K562 (cell line): ENCODE data around the gene OST4. TPM values are rescaled to one million over a fixed set of nuclear protein-coding genes. Genes with fewer than 3 reads are reported as not detected.

ENCODE experiments used
- HMBOX1 ChIP-seq: sonication (generic); IDR thresholded peaks from 2 replicates; pipeline ENCODE4 v1.6.1; 2016
- HNRNPL ChIP-seq: fragments of 200-400 bp; formaldehyde crosslinking; IDR thresholded peaks from 2 replicates; pipeline ENCODE4 v1.6.1; 2017; ENCODE audit warnings: low read depth, mild to moderate bottlenecking, low read length
- JUN ChIP-seq, 2 experiments: sonication (generic) in 1 of 2; formaldehyde crosslinking in 1 of 2; IDR thresholded peaks; 2 replicates each; pipeline versions ENCODE4 v1.6.1 to v1.8.0; 2012 to 2022; ENCODE audit warnings: borderline replicate concordance in 2 of 2, mild to moderate bottlenecking in 2 of 2, improper control_type of control experiment in 1 of 2, low read depth in 1 of 2, low read length in 1 of 2, missing genetic modification reagents in 1 of 2
- NBN ChIP-seq: fragments of 450-650 bp; IDR thresholded peaks from 2 replicates; pipeline ENCODE4 v1.6.1; 2016; ENCODE audit warnings: low read depth, mild to moderate bottlenecking
- PPARD ChIP-seq: fragments of 250-450 bp; sonication (Bioruptor Pico); IDR thresholded peaks from 2 replicates; pipeline ENCODE4 v1.8.0; 2022; ENCODE audit warnings: inconsistent platforms, mild to moderate bottlenecking, moderate library complexity
- SNIP1 ChIP-seq: fragments of 450-650 bp; IDR thresholded peaks from 2 replicates; pipeline ENCODE4 v1.7.1; 2017; ENCODE audit warnings: low read depth, mild to moderate bottlenecking
- TARDBP ChIP-seq: fragments of 450-650 bp; IDR thresholded peaks from 2 replicates; pipeline ENCODE4 v1.6.1; 2016
- TCF3 ChIP-seq: sonication (generic); formaldehyde crosslinking; IDR thresholded peaks from 2 replicates; pipeline ENCODE4 v1.4.0; 2020; ENCODE audit warnings: mild to moderate bottlenecking, missing genetic modification reagents
- ZNF436 ChIP-seq: fragments of 250-450, 450-650 bp; sonication (Bioruptor Pico); formaldehyde crosslinking; IDR thresholded peaks from 2 replicates; pipeline ENCODE4 v1.7.0; 2020; ENCODE audit warnings: mild to moderate bottlenecking
- polyA plus RNA-seq, 8 experiments: library from polyadenylated mRNA; depleted of rRNA in 4 of 8; stranded (reverse) in 5 of 8; unstranded in 3 of 8; fragments of >200 nt; fragmentation: Nextera tagmentation in 2 of 8; fragmentation: Illumina TruSeq in 1 of 8; extraction: Ambion mirVana in 2 of 8; extraction: Trizol in 1 of 8; gene quantifications; 2 replicates each; pipeline versions ENCODE4 v1.2.1 to v1.2.3, GENCODE V29; 2011 to 2014; ENCODE audit warnings: inconsistent platforms in 1 of 8, missing spikeins in 1 of 8
- total RNA-seq, 7 experiments: library from RNA; depleted of rRNA in 6 of 7; stranded (reverse); fragments of >200 nt in 6 of 7; fragmentation: Illumina TruSeq in 2 of 7; extraction: Trizol in 2 of 7; gene quantifications; 2 replicates each; pipeline versions ENCODE4 v1.2.1 to v1.2.3, GENCODE V29; 2011 to 2021; ENCODE audit warnings: low replicate concordance in 1 of 7
- TF ChIP-seq, protein P1 (sequence below): fragments of 450-650 bp; IDR thresholded peaks from 2 replicates; pipeline ENCODE4 v1.6.1; 2016; ENCODE audit warnings: low read depth
- TF ChIP-seq, protein P2 (sequence below), 2 experiments: fragments of 200-800 bp in 1 of 2; sonication (Bioruptor generic) in 1 of 2; sonication (generic) in 1 of 2; formaldehyde crosslinking in 1 of 2; IDR thresholded peaks in 1 of 2; conservative IDR thresholded peaks in 1 of 2; 2 replicates each; pipeline versions ENCODE4 v1.5.0 to v1.6.1; 2016 to 2020; ENCODE audit warnings: missing compliant biosample characterization in 1 of 2, missing genetic modification characterization in 1 of 2, missing genetic modification reagents in 1 of 2
- TF ChIP-seq, protein P3 (sequence below): fragments of 250-450 bp; sonication (Bioruptor Pico); IDR thresholded peaks from 2 replicates; pipeline ENCODE4 v1.8.0; 2021; ENCODE audit warnings: moderate library complexity, mild to moderate bottlenecking, inconsistent platforms
- TF ChIP-seq, protein P4 (sequence below), 2 experiments: fragments of 250-450 bp in 1 of 2; fragments of 450-650 bp in 1 of 2; sonication (Bioruptor Pico) in 1 of 2; IDR thresholded peaks; 2 replicates each; pipeline versions ENCODE4 v1.6.1 to v1.8.0; 2016 to 2021; ENCODE audit warnings: mild to moderate bottlenecking in 2 of 2, moderate library complexity in 2 of 2, missing compliant biosample characterization in 1 of 2, missing genetic modification characterization in 1 of 2

OST4 gene
- total and polyA plus RNA-seq, 9 of the 15 experiments (the other 6 are each of a cell fraction or from before 2014, with no cell fraction given) = 186 to 1,155 (median 355) TPM

DNA sequence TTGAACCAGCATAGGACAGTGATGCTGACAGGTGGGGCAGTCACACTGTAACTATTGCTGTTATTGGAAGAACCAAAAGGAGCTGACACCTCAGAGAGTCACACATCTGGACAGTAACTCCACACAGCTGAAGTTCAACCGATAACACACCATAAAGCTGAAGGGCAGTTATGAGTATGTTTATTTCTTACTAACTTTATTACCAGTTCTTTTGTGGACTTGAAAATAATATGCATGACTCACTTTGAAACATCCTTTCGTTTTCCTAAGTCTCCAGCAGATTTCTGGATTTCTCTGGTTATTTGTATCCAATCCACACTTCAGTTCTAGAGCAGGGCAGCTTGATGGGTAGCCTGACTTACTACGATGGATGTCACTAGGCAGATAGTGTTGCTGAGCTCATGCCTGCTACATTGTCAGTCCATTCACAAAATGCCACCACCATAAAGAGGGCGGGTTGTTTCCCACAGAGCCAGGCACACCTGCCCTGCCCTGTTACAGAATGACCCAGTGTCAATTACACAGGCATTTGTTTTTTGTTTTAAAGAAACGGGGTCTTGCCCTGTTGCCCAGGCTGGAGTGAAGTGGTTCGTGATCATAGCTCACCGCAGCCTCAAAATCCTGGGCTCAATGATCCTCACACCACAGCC lies 28.3 kb downstream of the OST4 start (continued):
- TF ChIP-seq JUN (IDR thresholded peaks at IDR 0.05; ENCODE audit: borderline replicate concordance, low read depth, low read length) (0 out of 2 replicates have a peak, but pooled peaks have one; percentile 19), JUN (CRISPR knock-in tag; IDR thresholded peaks at IDR 0.05; ENCODE audit: borderline replicate concordance) (no peak), TARDBP (no peak), SNIP1 (no peak), TCF3 (CRISPR knock-in tag) (peak; percentile 76), NBN (no peak), HNRNPL (no peak), PPARD (CRISPR knock-in tag) (no peak), ZNF436 (CRISPR knock-in tag) (no peak), HMBOX1 (0 out of 2 replicates have a peak, but pooled peaks have one; percentile 34)
- TF ChIP-seq, protein P1, sequence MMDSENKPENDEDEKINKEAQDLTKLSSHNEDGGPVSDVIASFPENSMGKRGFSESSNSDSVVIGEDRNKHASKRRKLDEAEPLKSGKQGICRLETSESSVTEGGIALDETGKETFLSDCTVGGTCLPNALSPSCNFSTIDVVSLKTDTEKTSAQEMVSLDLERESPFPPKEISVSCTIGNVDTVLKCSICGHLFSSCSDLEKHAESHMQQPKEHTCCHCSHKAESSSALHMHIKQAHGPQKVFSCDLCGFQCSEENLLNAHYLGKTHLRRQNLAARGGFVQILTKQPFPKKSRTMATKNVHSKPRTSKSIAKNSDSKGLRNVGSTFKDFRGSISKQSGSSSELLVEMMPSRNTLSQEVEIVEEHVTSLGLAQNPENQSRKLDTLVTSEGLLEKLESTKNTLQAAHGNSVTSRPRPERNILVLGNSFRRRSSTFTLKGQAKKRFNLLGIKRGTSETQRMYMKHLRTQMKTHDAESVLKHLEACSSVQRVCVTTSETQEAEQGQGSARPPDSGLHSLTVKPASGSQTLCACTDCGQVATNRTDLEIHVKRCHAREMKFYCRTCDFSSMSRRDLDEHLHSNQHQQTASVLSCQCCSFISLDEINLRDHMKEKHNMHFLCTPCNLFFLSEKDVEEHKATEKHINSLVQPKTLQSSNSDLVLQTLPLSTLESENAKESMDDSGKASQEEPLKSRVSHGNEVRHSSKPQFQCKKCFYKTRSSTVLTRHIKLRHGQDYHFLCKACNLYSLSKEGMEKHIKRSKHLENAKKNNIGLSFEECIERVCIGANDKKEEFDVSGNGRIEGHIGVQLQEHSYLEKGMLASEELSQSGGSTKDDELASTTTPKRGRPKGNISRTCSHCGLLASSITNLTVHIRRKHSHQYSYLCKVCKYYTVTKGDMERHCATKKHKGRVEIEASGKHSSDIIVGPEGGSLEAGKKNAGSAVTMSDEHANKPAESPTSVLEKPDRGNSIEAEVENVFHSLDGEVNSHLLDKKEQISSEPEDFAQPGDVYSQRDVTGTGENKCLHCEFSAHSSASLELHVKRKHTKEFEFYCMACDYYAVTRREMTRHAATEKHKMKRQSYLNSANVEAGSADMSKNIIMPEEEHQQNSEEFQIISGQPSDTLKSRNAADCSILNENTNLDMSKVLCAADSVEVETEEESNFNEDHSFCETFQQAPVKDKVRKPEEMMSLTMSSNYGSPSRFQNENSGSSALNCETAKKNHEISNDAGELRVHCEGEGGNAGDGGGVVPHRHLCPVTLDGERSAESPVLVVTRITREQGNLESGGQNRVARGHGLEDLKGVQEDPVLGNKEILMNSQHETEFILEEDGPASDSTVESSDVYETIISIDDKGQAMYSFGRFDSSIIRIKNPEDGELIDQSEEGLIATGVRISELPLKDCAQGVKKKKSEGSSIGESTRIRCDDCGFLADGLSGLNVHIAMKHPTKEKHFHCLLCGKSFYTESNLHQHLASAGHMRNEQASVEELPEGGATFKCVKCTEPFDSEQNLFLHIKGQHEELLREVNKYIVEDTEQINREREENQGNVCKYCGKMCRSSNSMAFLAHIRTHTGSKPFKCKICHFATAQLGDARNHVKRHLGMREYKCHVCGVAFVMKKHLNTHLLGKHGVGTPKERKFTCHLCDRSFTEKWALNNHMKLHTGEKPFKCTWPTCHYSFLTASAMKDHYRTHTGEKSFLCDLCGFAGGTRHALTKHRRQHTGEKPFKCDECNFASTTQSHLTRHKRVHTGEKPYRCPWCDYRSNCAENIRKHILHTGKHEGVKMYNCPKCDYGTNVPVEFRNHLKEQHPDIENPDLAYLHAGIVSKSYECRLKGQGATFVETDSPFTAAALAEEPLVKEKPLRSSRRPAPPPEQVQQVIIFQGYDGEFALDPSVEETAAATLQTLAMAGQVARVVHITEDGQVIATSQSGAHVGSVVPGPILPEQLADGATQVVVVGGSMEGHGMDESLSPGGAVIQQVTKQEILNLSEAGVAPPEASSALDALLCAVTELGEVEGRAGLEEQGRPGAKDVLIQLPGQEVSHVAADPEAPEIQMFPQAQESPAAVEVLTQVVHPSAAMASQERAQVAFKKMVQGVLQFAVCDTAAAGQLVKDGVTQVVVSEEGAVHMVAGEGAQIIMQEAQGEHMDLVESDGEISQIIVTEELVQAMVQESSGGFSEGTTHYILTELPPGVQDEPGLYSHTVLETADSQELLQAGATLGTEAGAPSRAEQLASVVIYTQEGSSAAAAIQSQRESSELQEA = no peak
- TF ChIP-seq, protein P2, sequence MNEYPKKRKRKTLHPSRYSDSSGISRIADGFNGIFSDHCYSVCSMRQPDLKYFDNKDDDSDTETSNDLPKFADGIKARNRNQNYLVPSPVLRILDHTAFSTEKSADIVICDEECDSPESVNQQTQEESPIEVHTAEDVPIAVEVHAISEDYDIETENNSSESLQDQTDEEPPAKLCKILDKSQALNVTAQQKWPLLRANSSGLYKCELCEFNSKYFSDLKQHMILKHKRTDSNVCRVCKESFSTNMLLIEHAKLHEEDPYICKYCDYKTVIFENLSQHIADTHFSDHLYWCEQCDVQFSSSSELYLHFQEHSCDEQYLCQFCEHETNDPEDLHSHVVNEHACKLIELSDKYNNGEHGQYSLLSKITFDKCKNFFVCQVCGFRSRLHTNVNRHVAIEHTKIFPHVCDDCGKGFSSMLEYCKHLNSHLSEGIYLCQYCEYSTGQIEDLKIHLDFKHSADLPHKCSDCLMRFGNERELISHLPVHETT (CRISPR knock-in tag; conservative IDR thresholded peaks at IDR 0.05 in 1 of 2, IDR thresholded peaks at IDR 0.05 in 1 of 2) = no peak
- TF ChIP-seq, protein P3, sequence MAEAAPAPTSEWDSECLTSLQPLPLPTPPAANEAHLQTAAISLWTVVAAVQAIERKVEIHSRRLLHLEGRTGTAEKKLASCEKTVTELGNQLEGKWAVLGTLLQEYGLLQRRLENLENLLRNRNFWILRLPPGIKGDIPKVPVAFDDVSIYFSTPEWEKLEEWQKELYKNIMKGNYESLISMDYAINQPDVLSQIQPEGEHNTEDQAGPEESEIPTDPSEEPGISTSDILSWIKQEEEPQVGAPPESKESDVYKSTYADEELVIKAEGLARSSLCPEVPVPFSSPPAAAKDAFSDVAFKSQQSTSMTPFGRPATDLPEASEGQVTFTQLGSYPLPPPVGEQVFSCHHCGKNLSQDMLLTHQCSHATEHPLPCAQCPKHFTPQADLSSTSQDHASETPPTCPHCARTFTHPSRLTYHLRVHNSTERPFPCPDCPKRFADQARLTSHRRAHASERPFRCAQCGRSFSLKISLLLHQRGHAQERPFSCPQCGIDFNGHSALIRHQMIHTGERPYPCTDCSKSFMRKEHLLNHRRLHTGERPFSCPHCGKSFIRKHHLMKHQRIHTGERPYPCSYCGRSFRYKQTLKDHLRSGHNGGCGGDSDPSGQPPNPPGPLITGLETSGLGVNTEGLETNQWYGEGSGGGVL (CRISPR knock-in tag) = no peak
- TF ChIP-seq, protein P4, sequence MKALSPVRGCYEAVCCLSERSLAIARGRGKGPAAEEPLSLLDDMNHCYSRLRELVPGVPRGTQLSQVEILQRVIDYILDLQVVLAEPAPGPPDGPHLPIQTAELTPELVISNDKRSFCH (CRISPR knock-in tag; IDR thresholded peaks at IDR 0.05) = no peak
- TF ChIP-seq, protein P4 (tag; IDR thresholded peaks at IDR 0.05) = no peak
